Lung (tissue), 12 donors: ENCODE measurements around the gene TRABD2B. TPM values are rescaled to one million over a fixed set of nuclear protein-coding genes. Genes with fewer than 3 reads are reported as not detected.

Experiments used
- ATAC-seq: fragments of 200-7000 bp; cut with Tn5 transposase; one replicate; pipeline ENCODE4 v1.9.1; 2020; ENCODE audit warnings: moderate number of reproducible peaks; ENCODE audit not compliant: insufficient read depth, low FRiP score
- DNase-seq, 3 donors: peaks; one replicate each; pipeline ENCODE4 v3.0.0-alpha.2; 2013 to 2017
- H3K27ac ChIP-seq, 2 donors: one replicate each; pipeline ENCODE4 v1.5.1; 2013; ENCODE audit warnings: mild to moderate bottlenecking in 2 of 2, moderate library complexity in 2 of 2, control low read depth in 1 of 2, inconsistent platforms in 1 of 2, low read depth in 1 of 2, low read length in 1 of 2
- H3K27me3 ChIP-seq, 3 donors: one replicate each; pipeline ENCODE4 v1.5.1; 2013; ENCODE audit warnings: low read length in 2 of 3; ENCODE audit not compliant: control insufficient read depth in 3 of 3, insufficient read depth in 3 of 3
- H3K36me3 ChIP-seq, 4 donors: one replicate each; pipeline ENCODE4 v1.5.1; 2013; ENCODE audit warnings: low read length in 4 of 4, mild to moderate bottlenecking in 1 of 4, moderate library complexity in 1 of 4; ENCODE audit not compliant: control insufficient read depth in 4 of 4, insufficient read depth in 4 of 4
- H3K4me1 ChIP-seq, 5 donors: one replicate each; pipeline ENCODE4 v1.5.1; 2013; ENCODE audit warnings: low read length in 5 of 5, mild to moderate bottlenecking in 2 of 5, moderate library complexity in 1 of 5; ENCODE audit not compliant: control insufficient read depth in 5 of 5, insufficient read depth in 5 of 5
- H3K4me3 ChIP-seq: one replicate; pipeline ENCODE4 v1.5.1; 2013; ENCODE audit warnings: mild to moderate bottlenecking, control low read depth, moderate library complexity
- H3K9ac ChIP-seq, 2 donors: one replicate each; pipeline ENCODE4 v1.5.1; 2013; ENCODE audit warnings: low read length in 2 of 2, control low read depth in 1 of 2; ENCODE audit not compliant: insufficient read depth in 1 of 2
- H3K9me3 ChIP-seq, 4 donors: one replicate each; pipeline ENCODE4 v1.5.1; 2013; ENCODE audit warnings: low read length in 3 of 4, mild to moderate bottlenecking in 1 of 4, moderate library complexity in 1 of 4; ENCODE audit not compliant: control insufficient read depth in 4 of 4, insufficient read depth in 3 of 4
- WGBS, 2 donors: extraction: QIAGEN DNeasy Blood & Tissue Kit; methylation state at CpG; one replicate each; pipeline ENCODE4 v1.1.7; 2013; 5-methylcytosine and 5-hydroxymethylcytosine counted together
- polyA plus RNA-seq, 2 donors: library from polyadenylated mRNA; stranded (reverse); fragments of 200-250 nt; gene quantifications; one replicate each; pipeline ENCODE4 v1.2.1, GENCODE V29; 2013
- total RNA-seq, 2 donors: library from RNA; depleted of rRNA in 1 of 2; stranded (reverse); fragments of >200 nt in 1 of 2; gene quantifications; one replicate each; pipeline ENCODE4 v1.2.1, GENCODE V29; 2014 to 2021
- TF ChIP-seq, protein P1 (sequence below): IDR thresholded peaks from 2 replicates; pipeline ENCODE4 v1.5.1; 2012; ENCODE audit warnings: mild to moderate bottlenecking; ENCODE audit errors: control extremely low read depth, extremely low read depth
- donor health status: control.
- donor health status: control.
- donor health status: Bipolar disorder and iron deficiency.
- donor health status: healthy.
- donor health status: DM: yes; HTN: yes; CAD: no.

TRABD2B gene
- total and polyA plus RNA-seq, 4 donors, result 0.37 to 1.9 (median 0.64) TPM

DNA sequence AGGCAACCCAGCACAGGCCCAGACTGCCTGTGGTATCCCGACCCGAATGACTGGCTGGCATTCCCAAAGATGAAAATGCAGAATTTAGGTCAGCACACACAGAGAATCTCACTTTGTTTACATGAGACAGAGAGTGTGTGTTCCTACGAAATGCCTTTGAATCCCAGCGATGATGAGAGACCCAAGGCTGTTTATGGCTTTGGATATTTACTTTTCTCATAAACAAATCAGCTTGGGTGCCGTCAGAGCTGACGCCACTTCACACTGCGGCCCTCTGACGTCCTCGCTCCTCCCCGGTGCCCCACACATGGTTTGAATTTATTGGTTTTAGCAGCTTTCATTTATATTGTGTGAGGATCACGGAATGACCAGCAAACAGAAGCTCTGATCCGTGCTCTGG is 18.7 kb downstream of the TRABD2B start:
- no peak overlapping the region for H3K9ac ChIP-seq
- 70 to 73% methylated on average over 12 of the region's 12 CpGs for WGBS, 2 donors

DNA sequence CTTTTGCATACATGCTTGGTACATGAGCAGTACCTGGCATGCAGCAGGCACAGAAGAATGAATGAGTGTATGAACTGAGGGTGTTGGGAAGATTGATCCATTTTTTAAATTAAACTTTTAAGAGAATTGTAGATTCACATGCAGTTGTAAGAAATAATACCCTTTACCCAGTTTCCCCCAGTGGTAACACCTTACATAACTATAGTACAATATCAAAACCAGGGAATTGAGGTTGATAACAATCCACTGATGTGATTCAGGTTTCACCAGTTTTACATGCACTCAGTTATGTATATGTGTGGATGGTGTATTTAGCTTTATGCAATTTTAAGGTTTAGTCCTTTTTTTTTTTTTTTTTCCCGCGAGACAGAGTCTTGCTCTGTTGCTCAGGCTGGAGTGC is 20.5 kb downstream of the TRABD2B start:
- ATAC-seq (no peak), DNase-seq (no peak)
- no peak overlapping the region for H3K9ac ChIP-seq
- peaks cover 0 to 8% (median 3%) of the 10 kb centered on the region in 5 donors for H3K4me1 ChIP-seq
- TF ChIP-seq, protein P1, sequence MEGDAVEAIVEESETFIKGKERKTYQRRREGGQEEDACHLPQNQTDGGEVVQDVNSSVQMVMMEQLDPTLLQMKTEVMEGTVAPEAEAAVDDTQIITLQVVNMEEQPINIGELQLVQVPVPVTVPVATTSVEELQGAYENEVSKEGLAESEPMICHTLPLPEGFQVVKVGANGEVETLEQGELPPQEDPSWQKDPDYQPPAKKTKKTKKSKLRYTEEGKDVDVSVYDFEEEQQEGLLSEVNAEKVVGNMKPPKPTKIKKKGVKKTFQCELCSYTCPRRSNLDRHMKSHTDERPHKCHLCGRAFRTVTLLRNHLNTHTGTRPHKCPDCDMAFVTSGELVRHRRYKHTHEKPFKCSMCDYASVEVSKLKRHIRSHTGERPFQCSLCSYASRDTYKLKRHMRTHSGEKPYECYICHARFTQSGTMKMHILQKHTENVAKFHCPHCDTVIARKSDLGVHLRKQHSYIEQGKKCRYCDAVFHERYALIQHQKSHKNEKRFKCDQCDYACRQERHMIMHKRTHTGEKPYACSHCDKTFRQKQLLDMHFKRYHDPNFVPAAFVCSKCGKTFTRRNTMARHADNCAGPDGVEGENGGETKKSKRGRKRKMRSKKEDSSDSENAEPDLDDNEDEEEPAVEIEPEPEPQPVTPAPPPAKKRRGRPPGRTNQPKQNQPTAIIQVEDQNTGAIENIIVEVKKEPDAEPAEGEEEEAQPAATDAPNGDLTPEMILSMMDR, result no peak
- no peaks in the 10 kb centered on the region for H3K27me3 ChIP-seq
- H3K9me3 ChIP-seq, result no peaks in the 10 kb centered on the region
- WGBS, 2 donors, result 89 to 94% methylated on average over 2 of the region's 2 CpGs
- no peak overlapping the region for H3K27ac ChIP-seq
- no peaks in the 10 kb centered on the region for H3K36me3 ChIP-seq
- H3K4me3 ChIP-seq, result no peak overlapping the region

More for the DNA sequence above, 18.7 kb downstream of the TRABD2B start:
- TF ChIP-seq, protein P1, result no peak
- Histone ChIP-seq H3K36me3 (no peaks in the 10 kb centered on the region), H3K4me1 (peaks cover 0 to 5% (median 0%) of the 10 kb centered on the region in 5 donors), H3K9me3 (peaks cover 0 to 2% (median 0%) of the 10 kb centered on the region in 4 donors), H3K27me3 (peaks cover 0 to 9% (median 3%) of the 10 kb centered on the region in 3 donors), H3K4me3 (no peak overlapping the region), H3K27ac (no peak overlapping the region)
- DNase-seq, result peak; percentile 75 to 81 (median 76)
- no peak for ATAC-seq

DNA sequence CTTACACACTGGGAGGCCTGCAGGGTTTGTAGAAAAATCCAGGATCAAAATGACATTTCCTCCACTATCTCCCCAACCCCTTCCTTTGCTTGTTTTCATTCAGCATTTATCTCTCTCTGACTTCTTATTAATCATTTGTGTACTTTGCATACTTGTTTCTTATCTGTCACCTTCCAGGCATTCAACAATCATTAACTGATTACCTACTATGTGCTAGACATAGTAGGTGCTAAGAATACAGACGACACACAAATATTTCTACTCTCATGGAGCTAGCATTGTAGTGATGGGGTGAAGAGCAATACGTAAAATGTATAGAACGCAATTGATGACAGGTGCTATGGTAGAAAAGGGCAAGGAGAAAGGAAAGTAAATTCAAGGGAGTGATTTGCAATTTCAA is 20.9 kb downstream of the TRABD2B start:
- DNase-seq (no peak), ATAC-seq (no peak)
- Histone ChIP-seq H3K9me3 (no peaks in the 10 kb centered on the region), H3K9ac (no peak overlapping the region), H3K27ac (no peak overlapping the region), H3K4me1 (peaks cover 0 to 8% (median 6%) of the 10 kb centered on the region in 5 donors), H3K4me3 (no peak overlapping the region), H3K27me3 (no peaks in the 10 kb centered on the region), H3K36me3 (no peaks in the 10 kb centered on the region)
- TF ChIP-seq, protein P1, result no peak
- 81 to 93% methylated on average over 3 of the region's 3 CpGs for WGBS, 2 donors
